GM13977 (cell line): ENCODE results near the gene FBXW4.

Experiments used
- DNase-seq: peaks from one replicate; pipeline ENCODE4 v3.0.0; 2012; ENCODE audit warnings: low spot score
- CTCF ChIP-seq: IDR thresholded peaks from 2 replicates; pipeline ENCODE4 v1.5.1; 2012; ENCODE audit warnings: mild to moderate bottlenecking, control low read depth; ENCODE audit not compliant: insufficient read depth; ENCODE audit errors: extremely low read depth, missing control alignments
- in situ Hi-C: fragments of 300-500 bp; cut with MboI; formaldehyde crosslinking; loops from one replicate; pipeline ENCODE4 v1.12.0; 2022; ENCODE audit warnings: low sequenced_read_pairs, low pct_unique_long_range_greater_than_20kb, mixed read lengths, inconsistent platforms; ENCODE audit not compliant: unreplicated experiment

Gene FBXW4

DNA sequence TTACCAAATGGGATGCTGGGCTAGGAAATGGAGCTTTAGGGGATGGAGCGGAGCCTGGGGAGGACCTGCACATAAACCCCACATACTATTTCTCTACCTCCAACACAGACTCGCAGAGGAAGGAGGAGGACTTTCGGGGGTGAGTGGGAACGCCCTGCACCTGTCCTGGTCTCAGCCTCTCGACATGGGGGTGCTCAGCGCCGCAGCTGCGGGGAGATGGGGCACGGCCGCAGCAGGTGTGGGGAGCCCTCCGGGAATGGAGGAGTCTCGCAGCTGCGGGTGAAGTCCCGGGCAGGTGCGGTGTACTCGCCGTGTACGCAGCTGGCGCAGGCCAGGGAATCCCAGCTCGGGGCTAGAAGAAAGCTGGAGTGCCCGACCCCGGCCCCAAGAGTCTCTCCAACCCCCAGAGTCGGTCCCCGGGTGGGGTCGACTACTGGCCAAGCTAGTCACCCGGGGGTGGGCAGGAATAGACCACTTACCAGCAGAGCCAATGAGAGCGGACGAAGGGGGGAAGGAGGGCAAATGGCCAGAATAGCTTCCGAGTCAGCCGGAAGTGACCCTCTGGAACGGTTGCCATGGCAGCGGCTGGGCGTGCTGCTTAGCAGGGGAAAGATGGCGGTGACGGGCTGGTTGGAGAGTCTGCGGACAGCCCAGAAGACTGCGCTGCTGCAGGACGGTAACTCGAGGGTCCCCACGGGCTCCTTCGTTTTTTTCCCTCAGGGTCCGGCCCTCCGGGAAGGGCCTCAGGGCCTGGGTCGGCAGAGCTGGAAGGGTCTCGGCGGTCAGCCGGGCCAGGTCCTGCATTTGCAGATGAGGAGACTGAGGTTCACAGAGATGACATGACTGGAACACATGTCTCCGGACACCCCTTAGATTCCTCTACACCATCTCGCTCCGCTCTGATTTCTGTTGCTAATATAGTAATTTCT is 107.0 kb downstream of the FBXW4 start, which contains the start of the genes DPCD and POLL:
Gene DPCD (plus strand): TSS at position 597 of the 929 bp plus-strand sequence. CDS start 16 bp downstream, at position 613.
Gene POLL (minus strand): TSS at position 533 of the 929 bp plus-strand sequence. CDS start 897 bp downstream, outside the sequence.
- no peak for TF ChIP-seq CTCF
- in situ Hi-C loops, result no loop called here
- peak; percentile 97 for DNase-seq

DNA sequence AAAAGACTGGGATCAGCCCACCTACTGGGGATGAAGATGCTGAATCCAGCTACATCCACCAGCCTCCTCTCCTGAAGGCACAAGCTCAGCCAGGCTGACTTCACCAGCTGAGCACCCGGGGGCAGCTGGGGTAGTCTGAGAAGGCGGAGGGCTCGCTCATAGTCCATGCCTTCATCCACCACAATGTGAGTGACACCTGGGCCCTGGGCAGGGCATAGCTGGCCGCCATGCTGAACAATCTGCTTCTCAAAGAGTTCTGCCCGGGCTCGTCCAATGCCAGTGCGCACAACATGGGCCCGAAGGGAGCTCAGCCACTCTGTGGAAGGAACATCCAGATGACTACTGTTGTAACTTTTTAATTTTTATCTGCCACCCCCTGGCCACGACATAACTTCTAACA is 109.1 kb downstream of the FBXW4 start:
- in situ Hi-C loops, result no loop called here
- no peak for DNase-seq
- no peak for TF ChIP-seq CTCF

- no peak for DNase-seq
- TF ChIP-seq CTCF, result no peak
- in situ Hi-C loops, result no loop called here
Measured at GRCh38 chr10:101580486-101581399, 114.2 kb downstream of the FBXW4 start.

GRCh38 chr10:101579516-101579870 is 115.5 kb downstream of the FBXW4 start:
- no peak for TF ChIP-seq CTCF
- in situ Hi-C loops, result no loop called here
- DNase-seq, result no peak

DNA sequence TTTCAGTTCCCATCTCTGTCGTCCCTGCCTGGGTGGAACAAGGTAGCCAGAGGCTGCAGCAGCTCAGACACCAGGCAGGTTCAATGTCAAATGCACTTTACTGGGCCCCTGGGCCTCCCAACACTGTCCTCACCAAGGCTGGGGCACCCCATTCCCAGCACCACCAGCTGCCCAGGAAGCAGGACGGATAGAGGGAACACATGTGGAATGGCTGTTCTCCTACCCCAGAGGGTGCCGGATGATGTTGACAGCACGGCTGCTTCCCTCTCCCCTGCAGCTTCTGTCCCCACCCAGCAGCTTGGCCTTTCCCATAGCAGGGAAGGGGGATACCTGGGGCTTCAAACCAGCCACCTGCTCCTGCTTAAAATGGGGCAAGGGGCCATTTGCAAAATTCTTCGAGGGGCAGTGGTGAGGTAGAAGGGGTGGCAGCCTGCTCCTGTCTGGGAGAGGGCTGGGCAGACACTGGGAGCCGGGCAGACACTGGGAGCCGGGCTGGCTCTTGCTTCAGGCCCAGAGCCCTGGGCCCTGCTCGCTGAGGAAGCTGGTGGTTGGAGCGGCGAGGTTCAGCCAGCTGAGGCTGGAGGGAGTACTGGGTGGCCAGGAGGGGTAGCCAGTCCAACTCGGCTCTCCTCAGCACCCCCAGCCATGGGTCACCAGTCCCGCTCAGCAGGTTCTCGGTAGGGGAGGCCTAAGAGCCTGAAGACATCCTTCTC is 116.0 kb downstream of the FBXW4 start:
- TF ChIP-seq CTCF, result no peak
- DNase-seq, result peak; percentile 12
- in situ Hi-C loops, result no loop called here

DNA sequence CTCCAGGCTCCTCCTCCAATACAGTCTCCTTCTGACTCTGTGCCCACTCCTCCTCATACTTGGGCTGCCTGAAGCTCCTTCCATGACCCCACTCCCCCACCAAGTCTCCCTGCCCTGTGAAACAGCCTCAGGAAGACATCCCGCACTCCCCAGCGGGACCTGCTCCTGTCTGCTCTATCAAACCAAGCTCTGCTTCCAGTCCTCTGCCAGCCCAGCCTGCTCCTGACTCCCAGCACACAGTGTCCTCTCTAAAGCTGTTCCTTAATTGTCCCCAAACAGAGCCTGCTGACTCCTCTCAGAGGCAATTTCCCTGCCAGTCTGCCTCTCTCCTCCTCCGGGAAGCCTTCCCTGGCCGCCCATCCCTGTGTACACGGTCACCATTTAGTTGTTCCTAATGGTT is 116.8 kb downstream of the FBXW4 start:
- in situ Hi-C loops, result no loop called here
- no peak for TF ChIP-seq CTCF

More for the DNA sequence above, 116.8 kb downstream of the FBXW4 start:
- peak; percentile 15 for DNase-seq
